ENCODE measurements around the gene CCDC69. TPM values are rescaled to one million over a fixed set of nuclear protein-coding genes. Genes with fewer than 3 reads are reported as not detected.
A peak's percentile ranks its signal among the peaks of the same experiment; 100 is the strongest.

The CCDC69 gene
- total and polyA plus RNA-seq, 10 of the 15 experiments (the other 5 are each of a cell fraction or from before 2014, with no cell fraction given): 13.5 to 106 (median 70.1) TPM

GRCh38 chr5:151153300-151153699 is 70.6 kb downstream of the CCDC69 start (continued):
- TF ChIP-seq BCL3 (IDR thresholded peaks at IDR 0.05; ENCODE audit: borderline replicate concordance, insufficient read depth, low read depth, low read length, poor library complexity, severe bottlenecking) (peak; percentile 42), PAX5 (IDR thresholded peaks at IDR 0.05; ENCODE audit: borderline replicate concordance, low read depth, low read length) (no peak; the same call in 1 of the 2 replicates), YY1 (IDR thresholded peaks at IDR 0.05; ENCODE audit: low read depth, low read length) (peak; percentile 74), IKZF1 (conservative IDR thresholded peaks at IDR 0.05) (peak; percentile 65; the same call in 1 of the 2 replicates), CBFB (IDR thresholded peaks at IDR 0.05; ENCODE audit: low read depth) (peak; percentile 40; the same call in 1 of the 2 replicates), PKNOX1 (IDR thresholded peaks at IDR 0.05) (peak; percentile 39; the same call in 1 of the 2 replicates), EED (IDR thresholded peaks at IDR 0.05; ENCODE audit: low read depth) (peak; percentile 47), EP300 (IDR thresholded peaks at IDR 0.05; ENCODE audit: borderline replicate concordance in 1 of 2, control insufficient read depth in 1 of 2, low read depth in 2 of 2, low read length in 2 of 2) (0 out of 4 replicates have a peak, but pooled peaks of 1 of the 2 experiments have one; percentile 3)

GRCh38 chr5:151151793-151152192 is 72.1 kb downstream of the CCDC69 start:
- Histone ChIP-seq H3K27ac (ENCODE audit: control insufficient read depth, insufficient read depth) (peak overlapping the region; percentile 89), H3K9me3 (replicated peaks; ENCODE audit: control insufficient read depth, insufficient read depth, low read length) (no peaks in the 10 kb centered on the region), H3K79me2 (ENCODE audit: control insufficient read depth, insufficient read depth, low read length) (peaks cover 99% of the 10 kb centered on the region), H3K27me3 (replicated peaks in 1 of 2; ENCODE audit: control insufficient read depth in 2 of 2, insufficient read depth in 2 of 2, low read length in 1 of 2) (no peaks in the 10 kb centered on the region), H4K20me1 (ENCODE audit: control insufficient read depth, insufficient read depth) (no peaks in the 10 kb centered on the region), H3K9ac (ENCODE audit: control insufficient read depth, insufficient read depth, low read length) (peak overlapping the region; percentile 64), H3K36me3 (ENCODE audit: control insufficient read depth in 2 of 2, insufficient read depth in 2 of 2, low read length in 1 of 2) (peaks cover 6 to 16% of the 10 kb centered on the region in 2 experiments; a peak in 3 of 4 replicates), H3K4me2 (ENCODE audit: control insufficient read depth, insufficient read depth) (peak overlapping the region; percentile 95), H2AFZ (ENCODE audit: control insufficient read depth, low read depth, low read length) (no peak overlapping the region), H3K4me3 (peak overlapping the region; percentile 57), H3K4me1 (ENCODE audit: control insufficient read depth, insufficient read depth, low read length) (peaks cover 51% of the 10 kb centered on the region)
- SMC1A ChIA-PET (ENCODE audit: uncharacterized antibody, unreplicated experiment): interaction anchor here (1.2 to 35.3 kb wide), 4 partner anchors 12 to 91 kb away, joined by 3 to 1132 read pairs (median 20); no protein-coding TSS in a partner anchor
- no peak for FAIRE-seq
- 0% methylated on average over 5 of the region's 5 CpGs for WGBS (ENCODE audit: insufficient coverage, insufficient replicate concordance, low lambda C conversion rate, missing lambda C conversion rate)
- intact Hi-C loops (cut with micrococcal nuclease; ENCODE audit: unreplicated experiment): loop anchor here (1.0 to 10.0 kb wide), 4 partner anchors 10 to 1347 kb away; partner anchors contain the start of genes CD74 and G3BP1
- in situ Hi-C loops (cut with MboI): no loop called here
- peak; percentile 61 for DNase-seq (ENCODE audit: low read depth, low spot score)
- CTCF ChIA-PET: interaction anchor here (0.6 to 40.1 kb wide), 6 partner anchors 18 to 152 kb away, joined by 3 to 1107 read pairs (median 8); partner anchors contain the start of gene GM2A
- no TSS peak for BruUV-seq (replicated peaks)
- RAD21 ChIA-PET (ENCODE audit: unreplicated experiment): interaction anchor here (0.9 to 10.8 kb wide), 7 partner anchors 10 to 87 kb away, joined by 3 to 222 read pairs (median 12); partner anchors contain the start of gene CCDC69
- peak; percentile 61 for ATAC-seq
- POLR2A ChIA-PET: interaction anchor here (0.8 to 8.9 kb wide), 6 partner anchors 9 to 105 kb away, joined by 3 to 152 read pairs (median 4); no protein-coding TSS in a partner anchor
- TF ChIP-seq TCF12 (IDR thresholded peaks at IDR 0.05; ENCODE audit: low read depth, low read length): 0 out of 2 replicates have a peak, but pooled peaks have one; percentile 15
- peak; percentile 77; the same call in 1 of the 2 replicates for TF ChIP-seq TARDBP (IDR thresholded peaks at IDR 0.05; ENCODE audit: borderline replicate concordance)
- TF ChIP-seq DPF2 (IDR thresholded peaks at IDR 0.05): peak; percentile 52
- TF ChIP-seq IKZF2 (IDR thresholded peaks at IDR 0.05): peak; percentile 92 to 94
- TF ChIP-seq SPI1 (IDR thresholded peaks at IDR 0.05; ENCODE audit: borderline replicate concordance, insufficient read depth, low read depth, low read length): peak; percentile 38; the same call in 1 of the 2 replicates
- TF ChIP-seq CHD4 (IDR thresholded peaks at IDR 0.05): no peak
- TF ChIP-seq USF2 (IDR thresholded peaks at IDR 0.05; ENCODE audit: borderline replicate concordance, low read depth, low read length): no peak
- TF ChIP-seq PKNOX1 (IDR thresholded peaks at IDR 0.05): peak; percentile 76

Data from GM12878 (cell line).